CD4-positive, alpha-beta T cell treated with Interleukin-12 subunit alpha and Interleukin-12 subunit beta, for 1 hour (primary cell): Measurements from ENCODE around the gene CAMTA1.

ENCODE experiments used
- DNase-seq: peaks from one replicate; pipeline ENCODE4 v3.0.0-alpha.2; 2020

The CAMTA1 gene

GRCh38 chr1:7454052-7454815 is 669.0 kb downstream of the CAMTA1 start:
- DNase-seq = no peak

GRCh38 chr1:7454895-7455784 is 669.9 kb downstream of the CAMTA1 start:
- no peak for DNase-seq

- DNase-seq = no peak
Observed at GRCh38 chr1:7455796-7456721, 670.8 kb downstream of the CAMTA1 start.

- DNase-seq = no peak
Observed at GRCh38 chr1:7456722-7457082, 671.4 kb downstream of the CAMTA1 start.

GRCh38 chr1:7457811-7458210 is 672.6 kb downstream of the CAMTA1 start:
- no peak for DNase-seq

- DNase-seq = no peak
Observed at GRCh38 chr1:7458946-7459345, 673.7 kb downstream of the CAMTA1 start.

- no peak for DNase-seq
Observed at GRCh38 chr1:7459914-7460313, 674.7 kb downstream of the CAMTA1 start.

- no peak for DNase-seq
Observed at GRCh38 chr1:7460807-7461206, 675.6 kb downstream of the CAMTA1 start.

- DNase-seq = no peak
Observed at GRCh38 chr1:7462617-7463016, 677.4 kb downstream of the CAMTA1 start.

GRCh38 chr1:7463526-7463925 is 678.3 kb downstream of the CAMTA1 start:
- no peak for DNase-seq

- DNase-seq = no peak
Observed at GRCh38 chr1:7464736-7465135, 679.5 kb downstream of the CAMTA1 start.

- DNase-seq = no peak
Observed at GRCh38 chr1:7467476-7468175, 682.4 kb downstream of the CAMTA1 start.

- DNase-seq = no peak
Observed at GRCh38 chr1:7468248-7468647, 683.0 kb downstream of the CAMTA1 start.

GRCh38 chr1:7469255-7469938 is 684.1 kb downstream of the CAMTA1 start:
- DNase-seq = no peak

- DNase-seq = no peak
Observed at GRCh38 chr1:7470904-7471638, 685.8 kb downstream of the CAMTA1 start.

GRCh38 chr1:7471836-7472235 is 686.6 kb downstream of the CAMTA1 start:
- no peak for DNase-seq

- DNase-seq = no peak
Observed at GRCh38 chr1:7473223-7474142, 688.2 kb downstream of the CAMTA1 start.

GRCh38 chr1:7474143-7474490 is 688.9 kb downstream of the CAMTA1 start:
- no peak for DNase-seq

GRCh38 chr1:7474786-7475502 is 689.7 kb downstream of the CAMTA1 start:
- no peak for DNase-seq
